Activated effector memory CD4-positive, alpha-beta T cell treated with anti-CD3 and anti-CD28 coated beads, Interleukin-2, amount 50 U/mL, for 16 hours (primary cell): ENCODE results near the gene CARS2.

ENCODE experiments used
- DNase-seq: peaks from one replicate; pipeline ENCODE4 v3.0.0-alpha.2; 2020

The CARS2 gene

DNA sequence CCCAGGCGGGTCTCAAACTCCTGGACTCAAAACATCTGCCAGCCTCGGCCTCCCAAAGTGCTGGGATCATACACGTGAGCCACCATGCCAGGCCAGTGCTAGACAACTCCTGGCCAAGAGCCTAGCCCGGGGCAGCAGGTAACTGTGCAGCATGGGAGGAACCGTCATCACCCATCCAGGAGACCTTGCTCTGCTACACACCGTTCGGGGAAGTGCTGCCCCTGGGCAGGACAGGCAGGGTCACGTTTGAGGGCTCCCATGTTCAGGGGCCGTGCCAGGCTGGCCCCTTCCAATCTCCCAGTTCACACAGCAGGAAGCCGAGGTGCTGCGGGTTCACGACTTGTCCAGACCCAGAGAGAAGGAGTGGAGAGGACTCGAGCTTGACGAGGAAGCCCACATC lies 55.5 kb downstream of the CARS2 start:
- DNase-seq: no peak

DNA sequence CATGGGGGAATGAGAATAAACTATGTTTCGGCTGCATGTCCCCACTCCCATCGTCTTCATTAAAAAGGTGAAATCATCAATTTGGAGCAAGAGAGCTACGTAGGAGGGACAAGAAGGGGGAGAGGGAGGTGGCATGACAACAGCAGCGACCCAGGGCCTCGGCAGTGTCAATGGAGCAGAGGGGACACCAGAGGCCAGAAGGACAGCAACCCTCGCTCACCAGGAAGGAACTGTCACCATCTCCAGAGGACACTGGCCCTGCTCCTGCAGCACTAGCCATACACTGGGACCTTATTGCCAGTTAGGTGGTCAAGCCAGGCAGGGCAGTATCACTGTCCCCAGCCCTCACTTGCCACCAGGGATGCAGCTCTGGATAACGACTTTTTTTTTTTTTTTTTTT lies 56.4 kb downstream of the CARS2 start:
- DNase-seq: no peak

DNA sequence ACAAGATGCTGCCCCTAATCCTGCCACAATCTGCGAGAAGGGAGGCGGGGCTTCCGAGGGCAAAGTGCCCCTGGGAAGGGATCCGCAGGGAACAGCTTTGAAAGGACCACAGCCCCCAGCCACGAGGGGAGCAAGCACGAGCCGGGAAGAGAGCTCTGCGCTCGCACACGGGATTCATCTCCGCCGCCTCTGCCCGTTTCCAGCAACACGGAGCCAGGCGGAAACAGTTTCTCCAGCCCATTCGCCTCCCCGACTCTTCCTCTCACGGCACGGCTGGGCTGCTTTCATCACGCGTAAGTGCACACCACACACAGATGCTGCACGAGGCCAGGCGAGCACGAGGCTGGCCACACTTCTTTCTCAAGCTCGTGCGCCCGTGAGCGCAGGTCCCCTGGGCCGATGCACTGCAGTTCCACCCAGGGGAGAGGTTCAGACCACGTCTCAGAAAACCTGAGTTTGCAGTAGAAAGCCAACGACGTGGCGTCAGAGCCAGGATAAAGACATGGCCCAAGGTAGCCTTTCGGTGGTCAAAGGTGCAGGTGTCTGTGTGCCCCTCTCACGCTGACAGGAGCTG lies 57.0 kb downstream of the CARS2 start:
- DNase-seq: no peak

DNA sequence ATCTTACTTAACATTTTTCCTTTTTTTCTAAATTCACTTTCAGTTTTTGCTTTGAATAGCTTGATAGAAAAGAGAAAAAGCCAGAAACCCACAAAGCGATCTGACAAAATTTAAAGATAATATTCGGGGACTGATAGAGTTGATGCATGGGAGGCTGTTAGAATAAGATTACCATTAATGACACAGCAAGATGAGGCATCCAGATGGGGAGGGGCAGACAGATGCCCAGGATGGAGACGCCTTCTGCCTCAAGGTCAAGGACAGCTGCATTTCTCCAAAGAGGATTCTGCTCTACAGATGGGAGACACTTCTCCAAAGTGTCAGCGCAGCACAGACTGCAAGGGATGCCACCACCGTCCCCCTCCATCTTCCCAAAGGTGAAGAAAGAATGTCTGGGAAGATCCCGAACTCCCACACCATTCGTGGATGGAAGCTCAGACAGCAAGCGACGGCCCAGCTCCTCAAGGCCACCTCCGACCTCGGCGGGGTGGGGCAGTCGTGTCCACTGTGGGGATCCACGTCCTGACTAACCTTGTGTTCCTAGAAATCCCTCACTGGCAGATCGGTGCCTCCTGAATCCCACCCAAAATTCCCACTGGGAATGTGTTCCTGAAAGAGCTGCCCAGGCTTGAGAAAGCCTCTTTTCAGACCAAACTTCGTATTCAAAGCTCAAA lies 57.6 kb downstream of the CARS2 start:
- DNase-seq: no peak

DNA sequence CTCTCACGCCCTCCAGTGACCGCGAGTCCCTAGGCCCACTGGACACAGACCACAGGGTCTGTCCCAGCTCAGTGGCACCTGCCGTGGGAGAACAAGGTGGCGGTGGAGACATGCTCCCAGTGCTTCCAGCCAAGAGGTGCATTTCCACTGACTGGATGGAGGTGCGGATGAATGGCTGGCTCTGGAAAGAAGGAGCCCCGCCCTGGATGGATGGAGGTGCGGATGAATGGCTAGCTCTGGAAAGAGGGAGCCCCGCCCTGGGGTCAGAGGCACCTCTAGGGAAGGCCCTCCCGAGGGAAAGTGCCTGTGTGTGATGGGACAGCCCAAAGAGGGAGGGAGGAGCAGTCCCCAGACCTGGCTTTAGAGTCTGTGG lies 58.6 kb downstream of the CARS2 start:
- DNase-seq: no peak

DNA sequence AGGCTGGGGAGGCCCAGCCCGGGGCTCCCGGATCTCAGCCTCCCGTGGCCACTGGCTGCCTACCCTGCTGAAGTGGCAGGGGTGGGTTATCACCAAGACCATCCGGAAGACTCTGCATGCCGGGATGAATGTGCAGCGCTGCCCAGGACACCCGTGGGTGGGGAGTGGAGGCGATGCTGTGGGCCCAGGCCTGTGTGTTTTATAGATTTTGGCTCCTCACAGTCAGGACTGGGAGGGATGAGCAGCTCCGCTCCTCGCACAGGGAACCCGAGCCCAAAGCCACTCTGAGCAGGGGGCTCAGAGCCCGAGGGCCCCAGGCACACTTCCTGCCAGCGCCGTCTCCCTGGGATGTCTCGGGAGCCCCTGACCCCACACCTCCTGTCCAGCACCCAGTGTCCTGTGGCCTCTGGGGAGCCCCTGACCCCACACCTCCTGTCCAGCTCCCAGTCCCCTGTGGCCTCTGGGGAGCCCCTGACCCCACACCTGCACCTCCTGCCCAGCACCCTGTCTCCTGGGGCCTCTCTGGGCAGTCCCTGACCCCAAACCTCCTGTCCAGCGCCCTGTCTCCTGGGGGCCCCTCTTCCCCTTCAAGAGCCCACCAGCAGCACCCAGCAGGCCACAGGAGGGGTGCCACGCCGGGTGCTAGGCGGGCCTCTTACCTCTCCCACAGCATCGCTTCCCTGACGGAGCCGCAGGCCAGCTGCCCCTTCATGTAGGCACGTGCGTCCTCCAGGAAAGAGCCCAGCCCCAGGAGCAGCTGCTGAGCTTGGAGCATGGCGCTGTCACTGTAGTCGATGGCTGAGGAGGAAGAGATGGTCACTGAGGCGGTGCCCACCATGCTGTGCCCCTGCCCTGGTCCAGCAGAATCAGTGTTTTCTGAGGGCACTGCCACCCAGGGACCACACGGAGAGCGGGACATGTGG lies 59.2 kb downstream of the CARS2 start:
- no peak for DNase-seq

DNA sequence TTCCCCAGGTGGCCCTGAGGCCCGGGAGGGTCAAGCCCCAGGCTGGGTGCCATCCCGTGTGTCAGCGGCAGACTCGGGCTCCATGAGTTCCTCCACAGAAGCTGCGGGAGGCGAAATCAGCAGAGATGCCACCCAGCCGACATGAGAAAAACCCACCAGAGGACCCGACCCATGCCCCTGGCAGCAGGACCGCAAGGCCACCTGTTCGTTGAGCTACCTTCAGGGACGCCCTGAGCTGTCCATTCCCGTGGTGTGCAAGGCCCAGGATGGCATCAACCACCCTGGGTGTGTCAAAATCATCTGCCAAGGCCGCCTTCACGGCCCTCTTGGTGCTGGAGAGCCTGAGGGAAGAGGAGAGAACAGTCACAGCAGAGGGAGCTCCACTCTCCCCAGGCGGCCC lies 60.2 kb downstream of the CARS2 start:
- no peak for DNase-seq

DNA sequence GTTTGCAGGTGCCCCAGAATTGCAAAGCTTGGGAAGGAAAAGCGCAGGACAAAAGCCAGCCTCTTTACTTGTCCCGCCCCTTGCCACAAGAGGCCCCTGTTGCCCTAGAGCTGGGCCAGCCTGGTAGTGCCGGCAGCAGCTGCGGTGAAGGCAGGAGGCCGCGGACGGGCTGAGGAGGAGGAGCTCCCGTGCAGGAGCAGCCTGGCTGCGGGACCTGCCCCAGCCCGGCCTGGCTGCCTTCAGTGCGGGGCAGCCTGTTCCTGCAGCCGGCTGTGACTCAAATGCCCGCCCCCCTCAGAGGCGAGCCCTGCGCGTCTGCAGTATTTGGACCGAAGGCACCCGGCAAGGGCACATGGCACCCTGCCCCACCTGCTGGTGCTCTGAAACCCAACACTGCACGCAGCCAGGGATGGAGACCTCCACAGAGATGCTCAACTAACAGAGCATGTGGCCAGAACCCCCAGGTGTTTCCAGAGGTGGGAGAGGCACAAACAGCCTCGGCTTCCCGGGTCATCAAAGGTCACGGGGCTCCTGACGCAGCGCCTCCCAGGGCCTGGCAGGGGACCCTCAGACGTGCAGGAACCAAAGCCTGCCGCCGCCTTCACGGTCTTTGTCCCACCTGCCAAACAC lies 60.9 kb downstream of the CARS2 start:
- DNase-seq: no peak

DNA sequence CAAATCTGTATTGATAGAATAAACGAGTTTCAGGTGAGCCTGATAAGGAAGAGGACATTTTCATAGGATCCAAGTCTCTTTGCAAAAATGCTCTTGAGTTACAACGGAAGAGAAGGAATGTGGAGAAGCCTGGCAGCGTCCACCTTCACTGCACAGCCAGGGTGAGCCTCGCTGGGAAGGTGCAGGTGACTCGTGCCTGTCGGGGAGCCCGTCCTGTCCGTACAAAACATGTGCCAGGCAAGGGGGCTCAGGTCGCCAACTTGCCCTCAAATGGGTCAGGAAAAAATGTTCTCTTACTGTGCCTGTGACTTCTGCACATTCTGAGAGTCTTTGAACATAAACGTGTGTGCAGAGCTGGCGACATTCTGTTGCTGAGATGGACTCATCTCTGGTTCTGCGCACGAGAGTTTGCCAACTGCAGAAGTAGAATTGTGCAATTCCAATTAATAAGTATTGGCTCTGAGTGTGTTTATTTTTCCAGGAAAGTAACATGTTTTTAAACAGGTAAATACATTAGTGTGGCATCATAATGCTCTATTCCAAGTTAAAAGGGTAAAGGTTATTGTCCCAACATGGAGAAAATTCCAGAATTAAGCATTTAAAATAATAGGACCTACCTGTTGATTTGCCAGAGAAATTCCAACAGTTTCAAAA lies 62.0 kb downstream of the CARS2 start:
- DNase-seq: no peak

DNA sequence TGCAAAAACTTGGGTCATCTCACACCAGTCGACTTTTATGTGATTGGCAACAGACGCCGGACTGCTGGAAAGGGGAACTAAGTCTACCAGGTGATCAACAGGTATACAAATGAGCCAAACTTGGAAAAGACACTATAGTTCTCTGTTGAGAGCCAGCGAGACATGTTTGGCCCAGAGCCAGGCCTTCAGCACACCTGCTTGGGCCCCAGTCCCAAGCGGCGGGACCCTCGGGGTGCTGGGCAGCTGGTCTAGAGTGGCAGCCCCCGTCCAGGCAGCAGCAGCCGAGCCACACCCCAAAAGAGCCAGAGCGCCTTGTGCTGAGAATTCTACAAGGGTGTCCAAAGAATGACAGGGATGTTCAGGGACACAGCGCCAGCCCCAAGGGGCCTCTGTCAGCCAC lies 62.6 kb downstream of the CARS2 start:
- no peak for DNase-seq

DNA sequence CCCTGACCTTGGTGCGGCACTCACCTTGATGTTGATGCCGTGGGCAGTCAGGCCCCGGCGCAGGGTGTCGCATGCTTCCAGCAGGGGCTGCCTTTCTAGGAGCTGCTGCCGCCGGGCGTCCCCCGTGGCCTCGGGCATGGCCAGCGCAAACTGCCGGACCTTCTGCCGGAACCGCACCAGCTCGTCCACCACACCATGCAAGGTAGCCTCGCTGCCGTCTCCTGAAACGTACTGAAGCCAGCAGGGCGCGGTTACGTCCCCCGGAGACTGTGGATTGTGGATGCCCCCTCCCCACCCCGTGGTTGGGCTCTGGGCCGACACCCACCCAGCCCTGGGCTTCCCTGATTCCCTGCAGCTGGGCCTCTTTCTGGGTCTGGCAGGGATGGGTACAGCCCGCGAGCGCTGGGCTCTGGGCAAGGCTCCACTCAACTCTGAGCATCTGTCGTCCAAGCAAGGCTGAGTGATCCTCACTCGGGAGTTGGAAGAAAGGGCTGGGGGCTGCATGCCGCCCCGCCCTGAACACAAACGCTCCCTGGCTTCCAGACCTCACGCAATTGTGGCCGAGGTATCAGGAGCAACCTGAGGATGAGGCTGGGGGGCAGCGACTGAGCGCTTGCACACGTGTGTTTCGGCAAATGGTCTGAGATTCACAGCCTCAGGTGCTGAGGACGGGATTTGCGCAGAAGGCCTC lies 63.5 kb downstream of the CARS2 start:
- no peak for DNase-seq

DNA sequence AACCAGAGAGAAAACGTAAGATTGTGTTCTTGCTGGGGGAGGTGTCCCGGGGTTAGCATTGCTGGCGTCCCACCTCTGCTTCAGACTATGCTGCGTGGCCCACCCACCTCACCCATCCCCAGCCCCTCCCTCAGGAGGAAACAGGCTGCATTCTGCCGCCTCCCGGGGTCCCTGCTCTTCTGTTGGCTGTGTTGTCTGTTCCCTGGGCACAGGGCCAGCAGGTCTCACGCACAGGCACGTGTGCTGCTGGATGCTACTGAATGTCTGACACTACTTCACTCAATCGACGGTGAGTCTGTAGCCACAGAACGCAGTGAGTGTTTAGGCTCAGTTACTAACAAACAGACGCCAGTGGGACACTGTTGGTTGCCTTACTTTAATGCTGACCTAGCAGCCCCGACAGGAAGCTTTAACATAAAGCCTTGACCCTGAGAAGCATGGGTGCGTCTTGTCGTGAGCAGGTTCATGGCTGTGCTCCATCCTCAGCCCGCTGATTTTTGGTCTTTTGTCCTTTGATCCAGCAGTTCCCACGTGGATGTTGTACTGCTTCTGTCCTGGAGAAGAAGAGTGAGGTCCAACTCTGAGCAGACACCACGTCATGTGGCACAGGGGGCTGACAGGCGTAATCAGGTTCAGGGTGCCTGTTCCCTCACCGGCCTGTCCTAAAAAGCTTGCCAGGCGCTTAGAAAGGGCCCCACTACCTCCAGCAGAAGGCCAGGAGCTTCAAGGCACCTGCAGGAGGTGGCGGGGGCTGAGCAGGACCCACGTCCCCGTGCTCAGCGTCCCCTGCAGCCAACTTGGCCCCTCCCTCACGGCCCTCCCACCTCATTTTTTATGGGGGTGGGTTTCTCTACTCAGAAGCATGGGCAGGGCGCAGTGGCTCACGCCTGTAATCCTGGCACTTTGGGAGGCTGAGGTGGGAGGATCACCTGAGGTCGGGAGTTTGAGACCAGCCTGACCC lies 64.6 kb downstream of the CARS2 start:
- DNase-seq: no peak

DNA sequence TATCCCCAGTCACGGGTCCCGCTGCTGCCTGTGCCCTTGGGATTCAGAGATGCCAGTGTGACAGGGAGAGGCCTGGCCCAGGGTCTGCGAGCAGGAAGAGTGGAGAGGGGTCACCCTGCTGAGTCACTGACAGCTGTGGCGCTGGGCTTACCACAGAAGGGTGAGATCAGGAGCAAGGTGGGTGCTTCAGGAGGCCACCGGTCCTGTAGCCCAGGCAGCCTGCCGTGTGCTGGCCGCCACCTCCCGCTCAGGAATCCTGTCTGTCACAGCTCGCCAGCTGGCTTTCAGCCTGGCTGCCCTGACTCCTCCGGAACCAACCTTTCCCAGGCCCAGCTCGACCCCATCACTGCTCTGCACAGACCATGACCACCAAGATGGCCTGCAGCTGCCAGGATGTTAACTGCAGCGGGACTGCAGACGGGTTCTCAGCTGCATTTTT lies 65.3 kb downstream of the CARS2 start:
- no peak for DNase-seq

DNA sequence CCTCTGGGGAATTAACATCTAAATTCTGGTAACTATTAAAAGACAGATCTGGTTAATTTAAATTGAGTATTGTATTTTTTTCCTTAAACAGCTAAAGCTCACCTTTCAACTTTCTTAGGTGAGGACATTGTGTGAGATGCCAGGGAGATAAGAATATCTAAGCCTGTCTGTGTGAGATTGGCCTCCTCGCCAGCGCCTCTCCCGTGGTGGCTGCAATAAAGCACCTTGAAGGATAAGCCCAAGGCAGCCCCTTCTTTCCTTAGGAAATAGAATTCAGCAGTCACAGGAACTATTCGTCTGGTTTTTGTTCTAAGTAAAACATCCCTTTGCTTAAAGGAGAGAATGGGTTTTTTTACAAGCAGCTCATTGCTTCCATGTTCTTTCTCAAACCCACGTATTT lies 66.0 kb downstream of the CARS2 start:
- DNase-seq: no peak

DNA sequence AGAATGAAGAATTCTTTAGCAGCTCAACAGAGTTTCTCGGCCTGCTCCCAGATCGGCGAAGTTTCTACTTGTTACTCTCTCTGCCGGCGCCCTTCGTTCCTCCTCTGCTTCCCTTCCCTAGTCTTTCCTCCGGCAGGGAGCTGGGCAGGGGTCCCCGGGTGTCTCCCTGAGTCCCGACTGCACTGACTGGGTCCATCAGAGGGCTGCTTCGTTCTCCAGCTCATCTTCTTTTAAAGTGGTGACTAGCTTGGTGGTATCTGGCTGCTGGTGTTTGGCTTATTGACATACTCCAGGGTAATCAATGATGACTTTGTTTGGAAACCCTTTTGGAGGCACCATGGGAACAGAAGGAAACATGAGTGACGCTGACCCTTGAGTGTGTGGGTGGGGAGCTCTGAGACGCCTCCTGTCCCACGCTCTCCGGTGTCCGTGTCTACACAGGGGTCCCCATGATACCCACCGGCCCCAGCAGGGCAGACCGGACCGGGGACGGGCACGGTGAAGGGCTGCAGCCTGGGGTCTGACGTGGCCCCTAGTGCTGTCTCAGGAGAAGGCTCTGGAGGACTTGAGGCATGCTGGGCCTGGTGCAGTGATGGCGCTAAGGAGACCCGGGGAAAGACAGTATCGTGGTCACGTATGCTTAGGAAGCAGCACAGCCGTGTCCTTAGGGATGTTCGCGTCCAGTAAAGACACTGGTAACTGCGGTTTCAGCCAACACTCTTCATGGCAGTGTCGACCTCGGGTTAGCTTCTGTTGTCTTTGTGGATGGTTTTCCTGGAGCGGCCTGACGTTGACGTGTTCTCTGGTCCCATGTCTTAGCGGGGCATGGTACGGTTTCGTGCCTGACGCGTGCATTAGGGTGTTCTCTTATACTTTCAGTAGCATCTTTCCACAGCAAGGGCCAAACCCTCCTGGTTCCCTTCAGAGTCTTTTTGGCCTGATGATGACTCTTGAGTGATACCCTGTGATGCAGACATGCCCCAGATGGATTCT lies 66.8 kb downstream of the CARS2 start:
- DNase-seq: no peak

DNA sequence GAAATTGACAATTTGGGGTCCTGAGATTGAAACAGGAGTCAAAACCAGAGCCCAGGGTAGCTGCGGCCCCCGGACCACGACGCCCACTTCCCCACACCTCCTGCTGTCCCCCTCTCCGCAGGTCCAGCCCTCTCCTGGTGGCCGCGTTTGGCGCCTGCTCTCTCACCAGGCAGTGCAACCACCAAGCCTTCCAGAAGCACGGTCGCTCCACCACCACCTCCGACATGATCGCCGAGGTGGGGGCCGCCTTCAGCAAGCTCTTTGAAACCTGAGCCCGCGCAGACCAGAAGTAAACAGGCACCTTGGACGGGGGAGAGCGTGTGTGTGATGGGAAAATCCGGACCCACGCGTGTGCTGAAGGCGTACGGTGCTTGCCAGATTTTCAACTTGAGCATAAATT lies 67.7 kb downstream of the CARS2 start:
- DNase-seq: no peak

DNA sequence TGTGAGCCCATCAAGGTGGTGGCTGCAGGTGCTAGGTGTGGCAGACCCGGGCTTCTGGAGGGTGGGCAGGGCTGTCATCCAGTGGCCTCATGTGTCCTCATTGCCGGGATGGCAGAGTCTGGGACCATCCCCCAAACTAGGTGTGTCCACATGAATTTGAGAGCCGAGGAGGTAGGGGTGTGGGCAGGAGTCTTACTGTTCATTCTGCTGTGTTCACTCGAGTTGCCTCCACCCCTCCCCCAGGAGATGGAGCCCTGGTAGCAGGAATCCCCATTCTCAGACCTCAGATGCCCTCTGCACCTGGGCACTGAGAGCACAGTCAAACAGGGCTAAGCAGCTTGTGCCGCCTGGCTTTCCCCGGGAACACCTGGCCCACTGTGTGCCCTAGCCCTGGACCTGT lies 68.2 kb downstream of the CARS2 start:
- DNase-seq: no peak

DNA sequence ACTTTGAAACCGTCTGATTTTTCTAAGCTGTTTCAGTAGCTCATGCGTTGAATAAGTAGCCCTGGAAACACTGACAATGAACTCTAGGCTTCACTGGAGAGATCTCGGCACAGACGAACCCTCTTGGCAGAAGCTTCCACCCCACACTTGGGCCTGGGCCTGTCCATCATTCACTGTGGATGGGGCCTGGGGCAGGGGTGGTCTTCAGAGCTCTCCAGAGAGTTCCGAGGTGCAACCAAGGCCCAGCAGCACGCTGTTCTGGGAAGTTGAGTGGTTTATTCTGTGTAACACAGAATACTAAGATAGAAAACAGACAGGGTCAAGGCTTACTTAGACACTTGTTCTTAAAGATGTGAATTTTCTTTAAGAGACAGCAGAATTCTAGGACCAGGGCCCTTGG lies 68.6 kb downstream of the CARS2 start:
- DNase-seq: no peak

DNA sequence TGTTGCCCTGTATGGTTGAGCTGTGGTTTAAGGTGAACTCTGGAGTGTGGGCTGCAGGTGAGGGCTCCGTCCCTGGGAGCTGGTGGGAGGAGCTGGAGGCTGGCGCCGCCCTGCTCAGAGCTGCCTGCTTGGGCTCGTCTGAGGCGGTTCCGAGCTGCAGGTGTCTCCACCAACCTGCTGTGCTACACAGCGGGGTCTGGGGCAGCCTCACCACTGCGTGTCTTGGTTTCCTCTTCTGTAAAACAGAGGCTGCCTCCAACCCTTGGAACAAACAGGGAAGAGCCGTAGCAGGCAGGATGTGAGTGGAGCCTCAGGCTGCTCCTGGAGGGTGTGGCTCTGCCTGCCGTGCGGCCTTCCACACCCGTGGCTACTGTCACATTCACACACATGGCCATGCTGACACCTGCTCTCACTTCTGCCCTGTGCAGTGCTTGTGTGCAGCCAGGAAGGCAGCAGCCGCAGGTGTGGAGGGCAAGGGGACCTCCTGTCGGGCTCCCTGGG lies 69.2 kb downstream of the CARS2 start:
- no peak for DNase-seq

DNA sequence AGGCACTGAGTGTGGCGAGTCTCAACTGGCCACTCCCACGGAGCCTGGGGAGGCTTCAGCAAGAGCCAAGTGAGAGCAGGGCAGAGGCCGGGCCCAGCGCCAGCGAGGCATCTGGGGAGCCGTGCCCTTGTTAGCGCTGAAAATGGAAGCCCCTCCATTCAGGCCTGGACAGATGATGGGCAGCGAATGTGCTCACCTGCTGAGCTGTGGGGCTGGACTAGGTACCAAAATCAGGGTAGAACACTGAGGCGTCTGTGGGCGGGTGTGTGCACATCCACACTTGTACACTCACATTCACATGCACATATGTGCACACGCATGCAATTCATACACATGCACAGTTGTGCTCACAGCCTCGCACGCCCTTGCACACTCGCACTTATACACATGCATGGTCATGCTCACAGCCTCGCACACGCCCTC lies 69.9 kb downstream of the CARS2 start:
- no peak for DNase-seq
